ENCODE data around the gene SMARCE1.
"Not testable (repeated sequence)": the region's sequence is repeated elsewhere in the genome, so short reads cannot be mapped to it uniquely, and the experiment has no call there.

The SMARCE1 gene

GRCh38 chr17:40597156-40597555 is 50.5 kb downstream of the SMARCE1 start:
- DNase-seq (ENCODE audit: low read depth, low spot score): no peak
- H3K4me3 ChIP-seq (ENCODE audit: low read length): no peak overlapping the region

GRCh38 chr17:40596261-40596919 is 51.2 kb downstream of the SMARCE1 start:
- peak; percentile 32 for DNase-seq (ENCODE audit: low read depth, low spot score)
- H3K4me3 ChIP-seq (ENCODE audit: low read length): no peak overlapping the region

- DNase-seq (ENCODE audit: low read depth, low spot score): no peak
- H3K4me3 ChIP-seq (ENCODE audit: low read length): no peak overlapping the region
These were observed 56.9 kb downstream of the SMARCE1 start for GRCh38 chr17:40590742-40591141.

GRCh38 chr17:40588552-40588951 is 59.1 kb downstream of the SMARCE1 start:
- no peak overlapping the region for H3K4me3 ChIP-seq (ENCODE audit: low read length)
- no peak for DNase-seq (ENCODE audit: low read depth, low spot score)

GRCh38 chr17:40586264-40586663 is 61.4 kb downstream of the SMARCE1 start:
- H3K4me3 ChIP-seq (ENCODE audit: low read length); DNase-seq (ENCODE audit: low read depth, low spot score): not testable (repeated sequence)

- H3K4me3 ChIP-seq (ENCODE audit: low read length); DNase-seq (ENCODE audit: low read depth, low spot score): not testable (repeated sequence)
These were observed 62.7 kb downstream of the SMARCE1 start for GRCh38 chr17:40584950-40585349.

GRCh38 chr17:40582328-40582901 is 65.2 kb downstream of the SMARCE1 start:
- peak overlapping the region; percentile 22 for H3K4me3 ChIP-seq (ENCODE audit: low read length)
- peak; percentile 85 for DNase-seq (ENCODE audit: low read depth, low spot score)

- DNase-seq (ENCODE audit: low read depth, low spot score): no peak
These were observed 67.5 kb downstream of the SMARCE1 start for GRCh38 chr17:40580140-40580539.

GRCh38 chr17:40579471-40579870 is 68.1 kb downstream of the SMARCE1 start:
- no peak overlapping the region for H3K4me3 ChIP-seq (ENCODE audit: low read length)
- no peak for DNase-seq (ENCODE audit: low read depth, low spot score)

More at GRCh38 chr17:40580140-40580539, 67.5 kb downstream of the SMARCE1 start:
- no peak overlapping the region for H3K4me3 ChIP-seq (ENCODE audit: low read length)

- DNase-seq (ENCODE audit: low read depth, low spot score): no peak
These were observed 70.0 kb downstream of the SMARCE1 start for GRCh38 chr17:40577611-40578065.

GRCh38 chr17:40576113-40576740 is 71.4 kb downstream of the SMARCE1 start:
- no peak for DNase-seq (ENCODE audit: low read depth, low spot score)
- H3K4me3 ChIP-seq (ENCODE audit: low read length): no peak overlapping the region

More at GRCh38 chr17:40577611-40578065, 70.0 kb downstream of the SMARCE1 start:
- H3K4me3 ChIP-seq (ENCODE audit: low read length): no peak overlapping the region

All from Jurkat, Clone E6-1 (cell line).